HCT116 (cell line): ENCODE results near the gene NEK11. TPM values are rescaled to one million over a fixed set of nuclear protein-coding genes. Genes with fewer than 3 reads are reported as not detected.

Experiments
- ATAC-seq: fragments of 200-7000 bp; cut with Tn5 transposase; 2 replicates; pipeline ENCODE4 v1.9.1; 2020; ENCODE audit warnings: mild to moderate bottlenecking, moderate library complexity
- BruUV-seq: library from RNA; stranded (reverse); fragments of 400-500 nt; replicated peaks from 2 replicates; lab custom pipeline; 2021; lab: Mats Ljungman, UMichigan
- CTCF ChIA-PET: fragments of 300-600 bp; sonication (Branson Sonifier 250); formaldehyde crosslinking; loops from one replicate; lab custom pipeline; 2021; ENCODE audit warnings: antibody characterized with exemption; lab: Charles Lee
- POLR2A ChIA-PET: fragments of 300-600, 350-600 bp; sonication (Branson Sonifier 250); formaldehyde crosslinking; loops from one replicate; lab custom pipeline; 2021; ENCODE audit warnings: antibody characterized with exemption; lab: Charles Lee
- RAD21 ChIA-PET, 2 experiments: fragments of 300-600 bp; sonication (Branson Sonifier 250); formaldehyde crosslinking; loops; one replicate each; lab custom pipeline; 2023; ENCODE audit warnings: low total read pairs in 2 of 2; ENCODE audit not compliant: uncharacterized antibody in 2 of 2, unreplicated experiment in 2 of 2, low non-redundant PET in 1 of 2; lab: Charles Lee
- DNase-seq: peaks from one replicate; pipeline ENCODE4 v3.0.0-alpha.2; 2010; ENCODE audit warnings: low read depth, low spot score
- H2AFZ ChIP-seq: fragments of 200-600 bp; shearing (Covaris generic), sonication (generic); 2 replicates; pipeline ENCODE4 v1.6.1; 2017; ENCODE audit warnings: low read depth, mixed run types, mixed read lengths, antibody characterized with exemption, low read length; ENCODE audit not compliant: poor library complexity, severe bottlenecking
- H3K27ac ChIP-seq: 2 replicates; pipeline ENCODE4 v1.5.1; 2012; ENCODE audit warnings: low read depth, low read length
- H3K27me3 ChIP-seq: fragments of 200-600 bp; sonication (generic); 2 replicates; pipeline ENCODE4 v1.6.1; 2016; ENCODE audit warnings: mixed run types, low read length, mixed read lengths; ENCODE audit not compliant: insufficient read depth
- H3K36me3 ChIP-seq, 2 experiments: fragments of 200-500 bp in 1 of 2; fragments of 200-600 bp in 1 of 2; sonication (Bioruptor generic) in 1 of 2; sonication (generic) in 1 of 2; 2 replicates each; pipeline versions ENCODE4 v1.5.1 to v1.6.1; 2014 to 2016; ENCODE audit warnings: low read length in 2 of 2, inconsistent platforms in 1 of 2, mixed read lengths in 1 of 2, mixed run types in 1 of 2; ENCODE audit not compliant: insufficient read depth in 2 of 2, control insufficient read depth in 1 of 2
- H3K4me1 ChIP-seq, 2 experiments: fragments of 200-600 bp in 1 of 2; sonication (generic) in 1 of 2; 2 replicates each; pipeline versions ENCODE4 v1.5.1 to v1.6.1; 2012 to 2017; ENCODE audit warnings: low read length in 2 of 2, inconsistent platforms in 1 of 2, mild to moderate bottlenecking in 1 of 2, mixed read lengths in 1 of 2, mixed run types in 1 of 2, moderate library complexity in 1 of 2; ENCODE audit not compliant: insufficient read depth in 2 of 2, control insufficient read depth in 1 of 2
- H3K4me2 ChIP-seq: fragments of 200-600 bp; sonication (generic); 2 replicates; pipeline ENCODE4 v1.6.1; 2017; ENCODE audit warnings: mixed run types, low read length, mixed read lengths
- H3K4me3 ChIP-seq, 2 experiments: fragments of 200-600 bp in 1 of 2; sonication (generic) in 1 of 2; replicated peaks in 1 of 2; 2 replicates each; pipeline ENCODE4 v1.5.1; 2011 to 2016; ENCODE audit warnings: low read length in 2 of 2, control low read depth in 1 of 2, low read depth in 1 of 2, mild to moderate bottlenecking in 1 of 2, mixed read lengths in 1 of 2, mixed run types in 1 of 2
- H3K79me2 ChIP-seq: fragments of 200-600 bp; sonication (generic); 2 replicates; pipeline ENCODE4 v1.6.1; 2017; ENCODE audit warnings: mild to moderate bottlenecking, mixed run types, low read length, moderate library complexity, mixed read lengths; ENCODE audit not compliant: insufficient read depth
- H3K9ac ChIP-seq: fragments of 200-600 bp; sonication (generic); 2 replicates; pipeline ENCODE4 v1.6.1; 2016; ENCODE audit warnings: low read length, mixed read lengths
- H3K9me2 ChIP-seq: fragments of 200-600 bp; sonication (generic), shearing (Covaris generic); 2 replicates; pipeline ENCODE4 v1.6.1; 2017; ENCODE audit warnings: mixed run types, mild to moderate bottlenecking, moderate library complexity; ENCODE audit not compliant: insufficient read depth
- H3K9me3 ChIP-seq, 2 experiments: fragments of 200-500 bp in 1 of 2; fragments of 200-600 bp in 1 of 2; sonication (Bioruptor generic) in 1 of 2; sonication (generic) in 1 of 2; 2 replicates each; pipeline ENCODE4 v1.6.1; 2014 to 2017; ENCODE audit warnings: low read length in 2 of 2, mixed read lengths in 2 of 2, inconsistent platforms in 1 of 2, low read depth in 1 of 2, mild to moderate bottlenecking in 1 of 2, mixed run types in 1 of 2, moderate library complexity in 1 of 2; ENCODE audit not compliant: control insufficient read depth in 1 of 2, insufficient read depth in 1 of 2
- H4K20me1 ChIP-seq: fragments of 200-600 bp; sonication (generic), shearing (Covaris generic); 2 replicates; pipeline ENCODE4 v1.6.1; 2017; ENCODE audit warnings: mixed run types, mild to moderate bottlenecking, moderate library complexity; ENCODE audit not compliant: insufficient read depth
- CEBPB ChIP-seq: IDR thresholded peaks from 2 replicates; pipeline ENCODE4 v1.6.1; 2012; ENCODE audit warnings: low read depth
- EGR1 ChIP-seq: IDR thresholded peaks from 2 replicates; pipeline ENCODE4 v1.6.1; 2012; ENCODE audit warnings: low read depth
- JUND ChIP-seq: IDR thresholded peaks from 2 replicates; pipeline ENCODE4 v1.6.1; 2012
- POLR2AphosphoS5 ChIP-seq: IDR thresholded peaks from 2 replicates; pipeline ENCODE4 v1.6.1; 2011; ENCODE audit warnings: mild to moderate bottlenecking, low read depth, low read length, moderate library complexity
- RAD21 ChIP-seq: IDR thresholded peaks from 2 replicates; pipeline ENCODE4 v1.6.1; 2012; ENCODE audit warnings: low read depth, mild to moderate bottlenecking
- SIN3A ChIP-seq: IDR thresholded peaks from 2 replicates; pipeline ENCODE4 v1.6.1; 2012; ENCODE audit warnings: low read depth
- TCF7L2 ChIP-seq: IDR thresholded peaks from 2 replicates; pipeline ENCODE4 v1.7.0; 2011; ENCODE audit warnings: borderline replicate concordance, inconsistent platforms; ENCODE audit not compliant: insufficient read depth, insufficient read length; ENCODE audit errors: extremely low read depth
- YY1 ChIP-seq: IDR thresholded peaks from 2 replicates; pipeline ENCODE4 v1.6.1; 2011; ENCODE audit warnings: low read length, low read depth, moderate library complexity, mild to moderate bottlenecking; ENCODE audit not compliant: insufficient replicate concordance; ENCODE audit errors: extremely low read depth
- ZFX ChIP-seq: fragments of 450-650 bp; IDR thresholded peaks from 2 replicates; pipeline ENCODE4 v1.6.1; 2017
- ZNF274 ChIP-seq: fragments of 200-500 bp; sonication (Bioruptor generic); IDR thresholded peaks from 2 replicates; pipeline ENCODE4 v1.6.1; 2014; ENCODE audit warnings: mild to moderate bottlenecking, low read depth, low read length, inconsistent platforms
- intact Hi-C: fragments of 100-400 bp; cut with micrococcal nuclease; formaldehyde crosslinking; loops from 2 replicates; pipeline ENCODE4 v1.10.0; 2022
- total RNA-seq: library from RNA; stranded (reverse); gene quantifications from one replicate; pipeline ENCODE4 v1.2.1, GENCODE V29; 2021; ENCODE audit not compliant: unreplicated experiment
- TF ChIP-seq, protein P1 (sequence below), 3 experiments: fragments of 200-600 bp in 1 of 3; sonication (generic) in 1 of 3; IDR thresholded peaks in 2 of 3; conservative IDR thresholded peaks in 1 of 3; 2 replicates each; pipeline ENCODE4 v1.5.1; 2012 to 2017; ENCODE audit warnings: low read depth in 2 of 3, low read length in 2 of 3, antibody characterized with exemption in 1 of 3, borderline replicate concordance in 1 of 3, control low read depth in 1 of 3, mild to moderate bottlenecking in 1 of 3, mixed read lengths in 1 of 3, mixed run types in 1 of 3, moderate library complexity in 1 of 3; ENCODE audit not compliant: insufficient read depth in 1 of 3
- TF ChIP-seq, protein P2 (sequence below): IDR thresholded peaks from 2 replicates; pipeline ENCODE4 v1.6.1; 2011; ENCODE audit warnings: mild to moderate bottlenecking, low read length, moderate library complexity; ENCODE audit not compliant: insufficient replicate concordance; ENCODE audit errors: extremely low read depth
- TF ChIP-seq, protein P3 (sequence below): IDR thresholded peaks from 2 replicates; pipeline ENCODE4 v1.6.1; 2012

The NEK11 gene
- total RNA-seq, 1 experiment from 2014 or later, result 3.1 TPM

DNA sequence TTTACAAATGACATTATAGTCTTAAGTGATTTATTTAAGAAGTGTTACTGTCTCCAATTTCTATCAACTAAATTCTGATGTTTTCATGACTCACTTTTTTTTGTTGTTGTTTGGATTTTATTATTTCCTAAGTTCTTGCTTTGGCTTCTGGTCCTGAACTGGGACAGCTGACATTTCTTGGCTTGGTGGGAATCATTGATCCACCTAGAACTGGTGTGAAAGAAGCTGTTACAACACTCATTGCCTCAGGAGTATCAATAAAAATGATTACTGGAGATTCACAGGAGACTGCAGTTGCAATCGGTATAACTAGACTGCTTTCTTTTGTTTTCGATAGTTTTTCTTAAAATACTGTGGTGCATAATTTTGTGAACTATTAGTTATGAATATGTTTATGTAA, 47.6 kb upstream of the NEK11 start:
- ATAC-seq, result no peak
- intact Hi-C loops, result no loop called here
- Histone ChIP-seq H3K36me3 (peaks cover 0 to 9% of the 10 kb centered on the region in 2 experiments; a peak in 2 of 4 replicates), H3K9me2 (no peaks in the 10 kb centered on the region), H3K9me3 (no peaks in the 10 kb centered on the region), H3K27ac (no peak overlapping the region), H3K4me3 (no peak overlapping the region), H3K4me2 (no peak overlapping the region), H3K4me1 (no peaks in the 10 kb centered on the region), H3K27me3 (no peaks in the 10 kb centered on the region), H3K9ac (no peak overlapping the region), H4K20me1 (no peaks in the 10 kb centered on the region), H2AFZ (no peak overlapping the region), H3K79me2 (no peaks in the 10 kb centered on the region)
- DNase-seq, result no peak
- ChIA-PET POLR2A (no interaction called here), CTCF (no interaction called here), RAD21 (no interaction called here)
- TF ChIP-seq, protein P1, sequence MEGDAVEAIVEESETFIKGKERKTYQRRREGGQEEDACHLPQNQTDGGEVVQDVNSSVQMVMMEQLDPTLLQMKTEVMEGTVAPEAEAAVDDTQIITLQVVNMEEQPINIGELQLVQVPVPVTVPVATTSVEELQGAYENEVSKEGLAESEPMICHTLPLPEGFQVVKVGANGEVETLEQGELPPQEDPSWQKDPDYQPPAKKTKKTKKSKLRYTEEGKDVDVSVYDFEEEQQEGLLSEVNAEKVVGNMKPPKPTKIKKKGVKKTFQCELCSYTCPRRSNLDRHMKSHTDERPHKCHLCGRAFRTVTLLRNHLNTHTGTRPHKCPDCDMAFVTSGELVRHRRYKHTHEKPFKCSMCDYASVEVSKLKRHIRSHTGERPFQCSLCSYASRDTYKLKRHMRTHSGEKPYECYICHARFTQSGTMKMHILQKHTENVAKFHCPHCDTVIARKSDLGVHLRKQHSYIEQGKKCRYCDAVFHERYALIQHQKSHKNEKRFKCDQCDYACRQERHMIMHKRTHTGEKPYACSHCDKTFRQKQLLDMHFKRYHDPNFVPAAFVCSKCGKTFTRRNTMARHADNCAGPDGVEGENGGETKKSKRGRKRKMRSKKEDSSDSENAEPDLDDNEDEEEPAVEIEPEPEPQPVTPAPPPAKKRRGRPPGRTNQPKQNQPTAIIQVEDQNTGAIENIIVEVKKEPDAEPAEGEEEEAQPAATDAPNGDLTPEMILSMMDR (IDR thresholded peaks at IDR 0.05 in 2 of 3, conservative IDR thresholded peaks at IDR 0.05 in 1 of 3; ENCODE audit: borderline replicate concordance in 1 of 3, insufficient read depth in 1 of 3, low read depth in 2 of 3, low read length in 2 of 3), result no peak
- TF ChIP-seq POLR2AphosphoS5 (no peak), ZNF274 (no peak), JUND (no peak), SIN3A (no peak), EGR1 (no peak), YY1 (no peak), RAD21 (no peak), CEBPB (no peak), ZFX (no peak), TCF7L2 (no peak)
- TF ChIP-seq, protein P2, sequence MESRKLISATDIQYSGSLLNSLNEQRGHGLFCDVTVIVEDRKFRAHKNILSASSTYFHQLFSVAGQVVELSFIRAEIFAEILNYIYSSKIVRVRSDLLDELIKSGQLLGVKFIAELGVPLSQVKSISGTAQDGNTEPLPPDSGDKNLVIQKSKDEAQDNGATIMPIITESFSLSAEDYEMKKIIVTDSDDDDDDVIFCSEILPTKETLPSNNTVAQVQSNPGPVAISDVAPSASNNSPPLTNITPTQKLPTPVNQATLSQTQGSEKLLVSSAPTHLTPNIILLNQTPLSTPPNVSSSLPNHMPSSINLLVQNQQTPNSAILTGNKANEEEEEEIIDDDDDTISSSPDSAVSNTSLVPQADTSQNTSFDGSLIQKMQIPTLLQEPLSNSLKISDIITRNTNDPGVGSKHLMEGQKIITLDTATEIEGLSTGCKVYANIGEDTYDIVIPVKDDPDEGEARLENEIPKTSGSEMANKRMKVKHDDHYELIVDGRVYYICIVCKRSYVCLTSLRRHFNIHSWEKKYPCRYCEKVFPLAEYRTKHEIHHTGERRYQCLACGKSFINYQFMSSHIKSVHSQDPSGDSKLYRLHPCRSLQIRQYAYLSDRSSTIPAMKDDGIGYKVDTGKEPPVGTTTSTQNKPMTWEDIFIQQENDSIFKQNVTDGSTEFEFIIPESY, result no peak
- TF ChIP-seq, protein P3, sequence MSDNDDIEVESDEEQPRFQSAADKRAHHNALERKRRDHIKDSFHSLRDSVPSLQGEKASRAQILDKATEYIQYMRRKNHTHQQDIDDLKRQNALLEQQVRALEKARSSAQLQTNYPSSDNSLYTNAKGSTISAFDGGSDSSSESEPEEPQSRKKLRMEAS, result no peak
- BruUV-seq, result no TSS peak
